K562 (cell line): ENCODE data around the gene CALB2. TPM values are rescaled to one million over a fixed set of nuclear protein-coding genes. Genes with fewer than 3 reads are reported as not detected.

Experiments used
- ARHGAP35 ChIP-seq: fragments of 450-650 bp; IDR thresholded peaks from 2 replicates; pipeline ENCODE4 v1.6.1; 2018; ENCODE audit not compliant: partially characterized antibody
- CTBP1 ChIP-seq: fragments of 450-650 bp; IDR thresholded peaks from 2 replicates; pipeline ENCODE4 v1.6.1; 2016; ENCODE audit warnings: borderline replicate concordance
- ETV6 ChIP-seq, 3 experiments: fragments of 150-350 bp in 1 of 3; sonication (generic) in 1 of 3; formaldehyde crosslinking in 1 of 3; IDR thresholded peaks; 2 replicates each; pipeline versions ENCODE4 v1.6.1 to v1.8.0; 2014 to 2022; ENCODE audit warnings: borderline replicate concordance in 2 of 3, low read depth in 2 of 3, antibody characterized with exemption in 1 of 3, low read length in 1 of 3, mild to moderate bottlenecking in 1 of 3, missing genetic modification reagents in 1 of 3
- GABPA ChIP-seq: fragments of 200-800 bp; sonication (Bioruptor generic); conservative IDR thresholded peaks from 2 replicates; pipeline ENCODE4 v1.6.1; 2016; ENCODE audit warnings: low read depth, missing genetic modification characterization, missing compliant biosample characterization
- GATAD2A ChIP-seq: fragments of 450-650 bp; IDR thresholded peaks from 2 replicates; pipeline ENCODE4 v1.6.1; 2017
- HNRNPL ChIP-seq: fragments of 200-400 bp; formaldehyde crosslinking; IDR thresholded peaks from 2 replicates; pipeline ENCODE4 v1.6.1; 2017; ENCODE audit warnings: low read depth, mild to moderate bottlenecking, low read length
- ID3 ChIP-seq, 2 experiments: fragments of 250-450 bp in 1 of 2; fragments of 450-650 bp in 1 of 2; sonication (Bioruptor Pico) in 1 of 2; IDR thresholded peaks; 2 replicates each; pipeline versions ENCODE4 v1.6.1 to v1.8.0; 2016 to 2021; ENCODE audit warnings: mild to moderate bottlenecking in 2 of 2, moderate library complexity in 2 of 2, missing compliant biosample characterization in 1 of 2, missing genetic modification characterization in 1 of 2
- NR1H2 ChIP-seq: sonication (generic); formaldehyde crosslinking; IDR thresholded peaks from 2 replicates; pipeline ENCODE4 v1.4.0; 2020; ENCODE audit warnings: mild to moderate bottlenecking, missing genetic modification reagents
- PCBP2 ChIP-seq: fragments of 200-400 bp; formaldehyde crosslinking; IDR thresholded peaks from 2 replicates; pipeline ENCODE4 v1.6.1; 2018; ENCODE audit warnings: low read length, low read depth, mild to moderate bottlenecking, moderate library complexity; ENCODE audit not compliant: poor library complexity, severe bottlenecking
- RFX1 ChIP-seq: fragments of 450-650 bp; IDR thresholded peaks from 2 replicates; pipeline ENCODE4 v1.6.1; 2016; ENCODE audit warnings: mild to moderate bottlenecking, moderate library complexity
- STAG1 ChIP-seq: sonication (generic); formaldehyde crosslinking; IDR thresholded peaks from 2 replicates; pipeline ENCODE4 v1.5.0; 2020; ENCODE audit warnings: missing genetic modification reagents, borderline replicate concordance
- ZFP36 ChIP-seq: fragments of 150-350 bp; IDR thresholded peaks from 2 replicates; pipeline ENCODE4 v1.6.1; 2018; ENCODE audit warnings: low read length, low read depth; ENCODE audit not compliant: partially characterized antibody
- ZNF146 ChIP-seq: IDR thresholded peaks from one replicate; pipeline ENCODE4 v1.6.1; 2018; ENCODE audit warnings: missing compliant biosample characterization; ENCODE audit not compliant: unreplicated experiment
- ZNF3 ChIP-seq: fragments of 250-450 bp; sonication (Bioruptor Pico); IDR thresholded peaks from 2 replicates; pipeline ENCODE4 v1.5.0; 2021; ENCODE audit warnings: mild to moderate bottlenecking, moderate library complexity
- polyA plus RNA-seq, 8 experiments: library from polyadenylated mRNA; depleted of rRNA in 4 of 8; stranded (reverse) in 5 of 8; unstranded in 3 of 8; fragments of >200 nt; fragmentation: Nextera tagmentation in 2 of 8; fragmentation: Illumina TruSeq in 1 of 8; extraction: Ambion mirVana in 2 of 8; extraction: Trizol in 1 of 8; gene quantifications; 2 replicates each; pipeline versions ENCODE4 v1.2.1 to v1.2.3, GENCODE V29; 2011 to 2014; ENCODE audit warnings: inconsistent platforms in 1 of 8, missing spikeins in 1 of 8
- total RNA-seq, 7 experiments: library from RNA; depleted of rRNA in 6 of 7; stranded (reverse); fragments of >200 nt in 6 of 7; fragmentation: Illumina TruSeq in 2 of 7; extraction: Trizol in 2 of 7; gene quantifications; 2 replicates each; pipeline versions ENCODE4 v1.2.1 to v1.2.3, GENCODE V29; 2011 to 2021; ENCODE audit warnings: low replicate concordance in 1 of 7
- TF ChIP-seq, protein P1 (sequence below): sonication (generic); formaldehyde crosslinking; IDR thresholded peaks from 2 replicates; pipeline ENCODE4 v1.8.0; 2022; ENCODE audit warnings: mild to moderate bottlenecking, missing genetic modification reagents
- TF ChIP-seq, protein P2 (sequence below): sonication (generic); formaldehyde crosslinking; IDR thresholded peaks from 2 replicates; pipeline ENCODE4 v1.8.0; 2022; ENCODE audit warnings: missing genetic modification reagents, mild to moderate bottlenecking, moderate library complexity, borderline replicate concordance

The CALB2 gene
- total and polyA plus RNA-seq, 9 of the 15 experiments (the other 6 are each of a cell fraction or from before 2014, with no cell fraction given), result not detected

GRCh38 chr16:71426069-71426879, 67.8 kb downstream of the CALB2 start (continued):
- TF ChIP-seq, protein P1, sequence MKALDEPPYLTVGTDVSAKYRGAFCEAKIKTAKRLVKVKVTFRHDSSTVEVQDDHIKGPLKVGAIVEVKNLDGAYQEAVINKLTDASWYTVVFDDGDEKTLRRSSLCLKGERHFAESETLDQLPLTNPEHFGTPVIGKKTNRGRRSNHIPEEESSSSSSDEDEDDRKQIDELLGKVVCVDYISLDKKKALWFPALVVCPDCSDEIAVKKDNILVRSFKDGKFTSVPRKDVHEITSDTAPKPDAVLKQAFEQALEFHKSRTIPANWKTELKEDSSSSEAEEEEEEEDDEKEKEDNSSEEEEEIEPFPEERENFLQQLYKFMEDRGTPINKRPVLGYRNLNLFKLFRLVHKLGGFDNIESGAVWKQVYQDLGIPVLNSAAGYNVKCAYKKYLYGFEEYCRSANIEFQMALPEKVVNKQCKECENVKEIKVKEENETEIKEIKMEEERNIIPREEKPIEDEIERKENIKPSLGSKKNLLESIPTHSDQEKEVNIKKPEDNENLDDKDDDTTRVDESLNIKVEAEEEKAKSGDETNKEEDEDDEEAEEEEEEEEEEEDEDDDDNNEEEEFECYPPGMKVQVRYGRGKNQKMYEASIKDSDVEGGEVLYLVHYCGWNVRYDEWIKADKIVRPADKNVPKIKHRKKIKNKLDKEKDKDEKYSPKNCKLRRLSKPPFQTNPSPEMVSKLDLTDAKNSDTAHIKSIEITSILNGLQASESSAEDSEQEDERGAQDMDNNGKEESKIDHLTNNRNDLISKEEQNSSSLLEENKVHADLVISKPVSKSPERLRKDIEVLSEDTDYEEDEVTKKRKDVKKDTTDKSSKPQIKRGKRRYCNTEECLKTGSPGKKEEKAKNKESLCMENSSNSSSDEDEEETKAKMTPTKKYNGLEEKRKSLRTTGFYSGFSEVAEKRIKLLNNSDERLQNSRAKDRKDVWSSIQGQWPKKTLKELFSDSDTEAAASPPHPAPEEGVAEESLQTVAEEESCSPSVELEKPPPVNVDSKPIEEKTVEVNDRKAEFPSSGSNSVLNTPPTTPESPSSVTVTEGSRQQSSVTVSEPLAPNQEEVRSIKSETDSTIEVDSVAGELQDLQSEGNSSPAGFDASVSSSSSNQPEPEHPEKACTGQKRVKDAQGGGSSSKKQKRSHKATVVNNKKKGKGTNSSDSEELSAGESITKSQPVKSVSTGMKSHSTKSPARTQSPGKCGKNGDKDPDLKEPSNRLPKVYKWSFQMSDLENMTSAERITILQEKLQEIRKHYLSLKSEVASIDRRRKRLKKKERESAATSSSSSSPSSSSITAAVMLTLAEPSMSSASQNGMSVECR (CRISPR knock-in tag), result no peak
- peak; percentile 100 for TF ChIP-seq CTBP1
- 0 out of 2 replicates have a peak, but pooled peaks have one; percentile 54 for TF ChIP-seq HNRNPL
- TF ChIP-seq PCBP2, result no peak
- 0 out of 2 replicates have a peak, but pooled peaks have one; percentile 50 for TF ChIP-seq GATAD2A
- TF ChIP-seq ZFP36, result peak; percentile 76
- TF ChIP-seq, protein P2, sequence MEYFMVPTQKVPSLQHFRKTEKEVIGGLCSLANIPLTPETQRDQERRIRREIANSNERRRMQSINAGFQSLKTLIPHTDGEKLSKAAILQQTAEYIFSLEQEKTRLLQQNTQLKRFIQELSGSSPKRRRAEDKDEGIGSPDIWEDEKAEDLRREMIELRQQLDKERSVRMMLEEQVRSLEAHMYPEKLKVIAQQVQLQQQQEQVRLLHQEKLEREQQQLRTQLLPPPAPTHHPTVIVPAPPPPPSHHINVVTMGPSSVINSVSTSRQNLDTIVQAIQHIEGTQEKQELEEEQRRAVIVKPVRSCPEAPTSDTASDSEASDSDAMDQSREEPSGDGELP (CRISPR knock-in tag), result peak; percentile 45
- TF ChIP-seq STAG1 (CRISPR knock-in tag), result no peak
- no peak for TF ChIP-seq ARHGAP35
- no peak for TF ChIP-seq GABPA (tag)
- TF ChIP-seq ETV6 (IDR thresholded peaks at IDR 0.05; ENCODE audit: borderline replicate concordance in 1 of 2, low read depth in 2 of 2, low read length in 1 of 2), result no peak
- no peak for TF ChIP-seq ETV6 (CRISPR knock-in tag; IDR thresholded peaks at IDR 0.05; ENCODE audit: borderline replicate concordance)
- no peak for TF ChIP-seq ZNF3 (CRISPR knock-in tag)
- no peak for TF ChIP-seq RFX1
- TF ChIP-seq ZNF146 (CRISPR knock-in tag), result no peak
- 0 out of 2 replicates have a peak, but pooled peaks have one; percentile 28 for TF ChIP-seq NR1H2 (CRISPR knock-in tag)
- TF ChIP-seq ID3 (CRISPR knock-in tag; IDR thresholded peaks at IDR 0.05), result no peak
- TF ChIP-seq ID3 (tag; IDR thresholded peaks at IDR 0.05), result peak; percentile 79
